Measurements from ENCODE around the gene MPHOSPH6. TPM values are rescaled to one million over a fixed set of nuclear protein-coding genes. Genes with fewer than 3 reads are reported as not detected.

The MPHOSPH6 gene
- total RNA-seq, 2 experiments from 2014 or later: 46.9 to 51.2 TPM

DNA sequence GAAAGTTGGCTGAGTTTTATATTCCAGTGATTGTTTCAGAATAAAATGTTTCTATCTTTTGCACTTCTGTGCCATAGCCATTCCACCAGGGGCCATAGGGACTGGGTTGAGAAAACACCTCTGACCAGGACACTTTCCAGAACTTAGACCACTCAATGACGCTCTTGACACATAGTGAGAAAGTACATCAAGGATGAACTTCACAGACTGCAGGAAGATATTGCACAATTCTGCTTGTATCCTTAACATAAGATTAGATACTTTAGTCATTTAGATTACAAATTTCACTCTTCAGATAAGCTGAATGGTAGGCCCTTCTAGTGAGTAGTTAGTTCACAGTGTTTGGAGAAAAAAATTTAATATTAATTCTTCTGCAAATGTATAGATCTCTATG, 13.0 kb upstream of the MPHOSPH6 start:
- peaks cover 12% of the 10 kb centered on the region for H3K4me1 Mint-ChIP-seq (ENCODE audit: low read depth)
- H3K27me3 Mint-ChIP-seq: peaks cover 16% of the 10 kb centered on the region
- ChIA-PET CTCF (no interaction called here), POLR2A (no interaction called here)
- no peak overlapping the region for H3K4me3 Mint-ChIP-seq
- no peak overlapping the region for H3K27ac Mint-ChIP-seq
- no peaks in the 10 kb centered on the region for H3K9me3 Mint-ChIP-seq
- TF ChIP-seq, protein P1, sequence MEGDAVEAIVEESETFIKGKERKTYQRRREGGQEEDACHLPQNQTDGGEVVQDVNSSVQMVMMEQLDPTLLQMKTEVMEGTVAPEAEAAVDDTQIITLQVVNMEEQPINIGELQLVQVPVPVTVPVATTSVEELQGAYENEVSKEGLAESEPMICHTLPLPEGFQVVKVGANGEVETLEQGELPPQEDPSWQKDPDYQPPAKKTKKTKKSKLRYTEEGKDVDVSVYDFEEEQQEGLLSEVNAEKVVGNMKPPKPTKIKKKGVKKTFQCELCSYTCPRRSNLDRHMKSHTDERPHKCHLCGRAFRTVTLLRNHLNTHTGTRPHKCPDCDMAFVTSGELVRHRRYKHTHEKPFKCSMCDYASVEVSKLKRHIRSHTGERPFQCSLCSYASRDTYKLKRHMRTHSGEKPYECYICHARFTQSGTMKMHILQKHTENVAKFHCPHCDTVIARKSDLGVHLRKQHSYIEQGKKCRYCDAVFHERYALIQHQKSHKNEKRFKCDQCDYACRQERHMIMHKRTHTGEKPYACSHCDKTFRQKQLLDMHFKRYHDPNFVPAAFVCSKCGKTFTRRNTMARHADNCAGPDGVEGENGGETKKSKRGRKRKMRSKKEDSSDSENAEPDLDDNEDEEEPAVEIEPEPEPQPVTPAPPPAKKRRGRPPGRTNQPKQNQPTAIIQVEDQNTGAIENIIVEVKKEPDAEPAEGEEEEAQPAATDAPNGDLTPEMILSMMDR (IDR thresholded peaks at IDR 0.05): no peak
- H3K36me3 Mint-ChIP-seq (ENCODE audit: low read depth): no peaks in the 10 kb centered on the region
- intact Hi-C loops (cut with micrococcal nuclease): no loop called here
- no peak for DNase-seq
- no peak for ATAC-seq

DNA sequence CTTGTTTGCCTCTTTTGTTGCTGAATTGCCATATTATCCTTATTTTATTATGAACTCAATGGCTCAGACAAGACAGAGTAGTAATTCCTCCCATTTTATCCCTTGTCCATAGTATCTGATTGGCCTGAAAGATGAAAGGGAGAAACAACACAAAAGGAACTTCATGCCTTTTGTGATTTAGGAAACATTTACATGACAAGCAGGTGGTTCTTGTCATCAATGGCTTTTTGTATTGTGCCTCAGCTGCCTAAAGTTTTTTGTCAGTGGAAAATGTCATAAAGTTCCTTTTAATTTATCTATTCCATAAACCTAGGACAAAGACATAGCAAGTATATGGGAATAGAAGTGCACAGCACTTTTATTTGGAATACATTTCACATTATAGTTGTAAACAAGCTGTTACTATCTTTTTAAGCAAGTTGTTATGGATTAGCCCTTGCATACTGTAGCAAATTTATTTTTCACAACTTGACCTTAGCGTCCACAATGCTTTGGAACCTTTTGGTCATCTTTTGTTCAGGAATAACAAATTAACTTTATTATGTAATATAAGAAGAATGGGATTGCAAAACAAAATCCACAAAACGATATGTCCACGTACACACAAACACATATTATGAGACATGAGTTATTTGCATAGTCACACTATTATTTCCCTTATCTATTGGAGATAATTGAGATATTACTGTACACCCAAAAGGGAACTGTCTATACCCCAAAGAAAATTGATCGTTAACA, 12.4 kb upstream of the MPHOSPH6 start:
- Mint-ChIP-seq H3K4me3 (no peak overlapping the region), H3K36me3 (ENCODE audit: low read depth) (no peaks in the 10 kb centered on the region), H3K4me1 (ENCODE audit: low read depth) (peaks cover 7% of the 10 kb centered on the region), H3K9me3 (no peaks in the 10 kb centered on the region), H3K27me3 (peaks cover 16% of the 10 kb centered on the region), H3K27ac (no peak overlapping the region)
- CTCF ChIA-PET: no interaction called here
- ATAC-seq (no peak), DNase-seq (no peak)
- POLR2A ChIA-PET: interaction anchor here (1.5 kb wide), 1 partner anchor 13 kb away, joined by 3 read pairs; the partner anchor contains the start of gene MPHOSPH6
- TF ChIP-seq, protein P1 (IDR thresholded peaks at IDR 0.05): no peak
- intact Hi-C loops (cut with micrococcal nuclease): no loop called here

DNA sequence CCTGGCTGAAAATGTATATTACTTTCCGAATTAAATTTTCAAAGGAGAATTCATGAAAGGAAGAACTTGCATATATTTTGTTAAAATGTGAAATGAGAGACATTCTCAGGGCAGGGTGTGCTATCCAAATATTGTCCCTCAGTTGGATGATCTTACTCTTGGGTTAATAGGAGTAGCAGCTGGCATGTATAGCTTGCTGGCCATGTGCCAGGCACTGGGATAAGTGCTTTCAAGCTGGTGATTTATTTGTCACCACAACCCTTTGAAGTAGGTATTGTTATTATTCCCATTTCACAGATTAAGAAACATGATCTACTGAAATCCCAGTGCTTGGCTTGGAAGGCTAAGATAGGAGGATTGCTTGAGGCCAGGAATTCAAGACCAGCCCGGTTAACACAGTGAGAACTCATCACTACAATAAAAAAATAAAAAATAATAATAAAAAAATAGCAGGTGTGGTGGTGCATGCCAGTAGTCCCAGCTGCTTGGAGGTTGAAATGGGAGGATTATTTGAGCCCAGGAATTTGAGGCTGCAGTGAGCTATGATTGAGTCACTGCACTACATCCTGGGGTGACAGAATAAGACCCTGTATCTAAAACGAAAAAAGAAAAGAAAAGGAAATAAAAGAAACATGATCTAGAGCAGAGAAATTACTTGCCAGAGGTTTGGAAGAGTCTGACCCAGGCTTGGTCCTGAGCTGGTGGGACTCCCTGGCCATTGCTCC, 11.6 kb upstream of the MPHOSPH6 start:
- CTCF ChIA-PET: no interaction called here
- H3K27ac Mint-ChIP-seq: no peak overlapping the region

DNA sequence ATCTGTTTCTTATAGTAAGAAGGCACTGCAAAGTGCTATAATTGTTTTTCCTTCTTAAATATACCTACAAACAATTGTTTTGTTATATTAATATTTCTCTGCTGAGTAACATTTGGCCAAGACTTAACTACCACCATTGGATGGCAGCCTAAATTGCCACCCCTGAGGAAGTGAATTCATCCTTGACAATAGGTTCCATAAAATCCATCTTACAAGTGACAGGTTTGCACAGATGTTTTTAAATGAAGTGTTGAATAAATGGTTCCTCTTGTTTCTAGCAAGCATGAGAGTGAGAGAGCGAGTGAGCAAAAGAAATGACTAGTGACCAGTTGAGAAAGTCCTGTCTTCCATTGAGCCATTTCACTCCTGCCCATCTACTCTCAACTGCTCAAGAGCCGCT, 8.3 kb upstream of the MPHOSPH6 start:
- POLR2A ChIA-PET: interaction anchor here (1.2 kb wide), 1 partner anchor 9 kb away, joined by 3 read pairs; the partner anchor contains the start of gene MPHOSPH6
- TF ChIP-seq, protein P1 (IDR thresholded peaks at IDR 0.05): no peak
- ATAC-seq (no peak), DNase-seq (no peak)
- intact Hi-C loops (cut with micrococcal nuclease): no loop called here
- Mint-ChIP-seq H3K9me3 (no peaks in the 10 kb centered on the region), H3K27me3 (peaks cover 21% of the 10 kb centered on the region), H3K4me1 (ENCODE audit: low read depth) (no peaks in the 10 kb centered on the region), H3K4me3 (no peak overlapping the region), H3K27ac (no peak overlapping the region), H3K36me3 (ENCODE audit: low read depth) (no peaks in the 10 kb centered on the region)
- CTCF ChIA-PET: no interaction called here

More for the DNA sequence above, 11.6 kb upstream of the MPHOSPH6 start:
- intact Hi-C loops (cut with micrococcal nuclease): no loop called here
- TF ChIP-seq, protein P1 (IDR thresholded peaks at IDR 0.05): no peak
- DNase-seq (no peak), ATAC-seq (no peak)
- H3K27me3 Mint-ChIP-seq: peaks cover 16% of the 10 kb centered on the region
- H3K36me3 Mint-ChIP-seq (ENCODE audit: low read depth): no peaks in the 10 kb centered on the region
- H3K4me3 Mint-ChIP-seq: no peak overlapping the region
- H3K4me1 Mint-ChIP-seq (ENCODE audit: low read depth): no peaks in the 10 kb centered on the region
- no peaks in the 10 kb centered on the region for H3K9me3 Mint-ChIP-seq
- POLR2A ChIA-PET: interaction anchor here (1.5 kb wide), 1 partner anchor 12 kb away, joined by 3 read pairs; the partner anchor contains the start of gene MPHOSPH6

DNA sequence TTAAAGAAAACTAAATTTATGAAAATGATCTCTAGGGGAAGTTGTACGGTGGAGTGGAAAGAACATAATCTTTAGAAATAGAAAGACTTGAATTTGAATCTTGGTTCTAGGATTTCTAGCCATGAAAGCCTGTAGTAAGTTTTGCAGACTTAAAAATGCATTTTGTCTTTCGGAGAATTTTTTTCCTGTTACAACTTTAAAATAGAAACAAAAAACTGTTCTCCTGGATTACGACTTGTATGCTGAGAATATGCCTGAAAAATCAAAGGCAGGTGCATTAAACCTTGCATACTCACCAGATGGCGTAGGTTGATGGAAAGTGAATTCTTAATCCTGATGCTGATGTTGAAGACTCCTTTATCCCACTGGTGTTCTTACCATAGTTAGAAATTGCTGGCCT, 7.5 kb upstream of the MPHOSPH6 start:
- TF ChIP-seq, protein P1 (IDR thresholded peaks at IDR 0.05): no peak
- ATAC-seq: no peak
- Mint-ChIP-seq H3K27ac (no peak overlapping the region), H3K4me1 (ENCODE audit: low read depth) (no peaks in the 10 kb centered on the region), H3K4me3 (no peak overlapping the region), H3K27me3 (peaks cover 22% of the 10 kb centered on the region), H3K9me3 (no peaks in the 10 kb centered on the region), H3K36me3 (ENCODE audit: low read depth) (no peaks in the 10 kb centered on the region)
- intact Hi-C loops (cut with micrococcal nuclease): no loop called here
- ChIA-PET CTCF (no interaction called here), POLR2A (interaction anchor here (1.0 kb wide), 1 partner anchor 9 kb away, joined by 3 read pairs; no protein-coding TSS in a partner anchor)
- DNase-seq: no peak
